ENCODE results near the gene TC2N.
"Not testable (repeated sequence)": the region's sequence is repeated elsewhere in the genome, so short reads cannot be mapped to it uniquely, and the experiment has no call there.

The TC2N gene

DNA sequence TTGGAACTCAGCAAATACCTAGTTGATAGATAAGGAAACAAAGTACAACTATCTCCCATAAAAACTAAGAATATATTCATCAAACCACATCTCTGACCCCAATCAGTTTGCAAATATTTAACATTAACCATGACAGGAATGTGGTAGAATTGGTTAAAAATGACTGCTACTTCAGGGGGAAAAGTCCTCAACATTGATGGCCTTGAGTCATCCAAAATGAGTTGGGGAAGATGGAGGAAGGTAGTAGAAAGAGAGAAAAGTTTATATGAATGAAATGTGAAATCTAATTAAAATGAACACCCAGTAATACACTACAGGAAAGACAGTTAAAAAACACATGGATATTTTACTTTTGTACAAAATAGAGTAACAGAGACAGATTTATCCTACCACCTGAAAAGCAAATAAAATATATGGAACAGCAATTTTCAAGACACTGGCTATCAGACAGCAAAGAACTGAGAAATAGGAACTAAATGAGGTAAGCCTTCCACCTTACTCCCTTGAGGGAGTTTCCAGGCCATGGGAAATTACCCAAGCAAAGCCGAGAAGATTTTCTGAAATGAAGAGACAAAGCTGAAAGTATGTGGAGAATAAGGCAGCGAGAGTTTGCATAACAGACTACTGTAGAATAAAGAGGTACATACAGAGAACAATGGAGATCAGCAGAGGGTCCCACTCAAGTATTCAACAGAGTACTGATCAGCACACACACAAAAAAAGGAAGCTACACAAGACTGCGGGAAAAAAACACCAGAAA, 49.6 kb downstream of the TC2N start:
- no peak overlapping the region for H3K27ac ChIP-seq
- ChIA-PET POLR2A (ENCODE audit: low non-redundant PET) (no interaction called here), CTCF (no interaction called here)
- TF ChIP-seq, protein P1, sequence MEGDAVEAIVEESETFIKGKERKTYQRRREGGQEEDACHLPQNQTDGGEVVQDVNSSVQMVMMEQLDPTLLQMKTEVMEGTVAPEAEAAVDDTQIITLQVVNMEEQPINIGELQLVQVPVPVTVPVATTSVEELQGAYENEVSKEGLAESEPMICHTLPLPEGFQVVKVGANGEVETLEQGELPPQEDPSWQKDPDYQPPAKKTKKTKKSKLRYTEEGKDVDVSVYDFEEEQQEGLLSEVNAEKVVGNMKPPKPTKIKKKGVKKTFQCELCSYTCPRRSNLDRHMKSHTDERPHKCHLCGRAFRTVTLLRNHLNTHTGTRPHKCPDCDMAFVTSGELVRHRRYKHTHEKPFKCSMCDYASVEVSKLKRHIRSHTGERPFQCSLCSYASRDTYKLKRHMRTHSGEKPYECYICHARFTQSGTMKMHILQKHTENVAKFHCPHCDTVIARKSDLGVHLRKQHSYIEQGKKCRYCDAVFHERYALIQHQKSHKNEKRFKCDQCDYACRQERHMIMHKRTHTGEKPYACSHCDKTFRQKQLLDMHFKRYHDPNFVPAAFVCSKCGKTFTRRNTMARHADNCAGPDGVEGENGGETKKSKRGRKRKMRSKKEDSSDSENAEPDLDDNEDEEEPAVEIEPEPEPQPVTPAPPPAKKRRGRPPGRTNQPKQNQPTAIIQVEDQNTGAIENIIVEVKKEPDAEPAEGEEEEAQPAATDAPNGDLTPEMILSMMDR (conservative IDR thresholded peaks at IDR 0.05; ENCODE audit: low read depth), result no peak
- DNase-seq (ENCODE audit: low spot score), result no peak

DNA sequence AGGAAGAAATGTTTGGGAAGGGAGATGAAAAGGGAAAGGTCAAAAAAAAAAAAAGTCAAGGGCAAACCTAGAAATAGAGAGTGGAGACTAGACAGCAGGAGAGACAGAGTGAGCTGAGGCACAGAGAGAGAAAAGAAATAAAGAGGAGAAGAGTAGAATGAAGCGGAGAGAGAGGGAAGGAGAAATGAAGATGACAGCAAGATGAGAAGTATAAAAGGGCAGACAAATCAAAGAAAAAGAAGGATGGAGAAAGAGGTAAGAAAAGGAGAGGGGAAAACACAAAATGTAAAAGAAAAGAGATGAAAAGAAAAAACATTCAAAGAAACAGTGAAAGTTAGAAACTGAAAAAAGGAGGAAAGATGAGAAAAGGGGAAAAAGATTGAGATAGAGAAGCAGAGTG, 53.0 kb downstream of the TC2N start:
- CTCF ChIA-PET, result no interaction called here

DNA sequence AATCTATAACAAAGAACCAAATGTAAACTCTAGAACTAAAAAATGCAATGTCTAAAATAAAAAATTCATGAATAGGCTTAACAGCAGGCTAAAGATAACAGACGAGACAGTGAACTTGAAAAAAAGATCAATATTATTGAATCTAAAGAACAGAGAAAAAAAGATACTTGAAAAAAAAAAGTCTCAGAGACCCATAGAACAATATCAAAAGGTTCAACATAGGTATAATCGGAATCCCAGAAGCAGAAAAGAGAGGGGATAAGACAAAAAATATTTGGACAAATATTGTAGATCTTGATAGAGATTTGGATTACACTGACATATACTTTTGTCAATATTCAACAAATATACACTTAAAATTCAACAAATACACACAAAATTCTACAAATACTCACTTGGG, 56.6 kb downstream of the TC2N start:
- TF ChIP-seq, protein P1 (conservative IDR thresholded peaks at IDR 0.05; ENCODE audit: low read depth), result no peak
- H3K27ac ChIP-seq, result no peak overlapping the region
- CTCF ChIA-PET, result interaction anchor here (0.6 kb wide), 1 partner anchor 20 kb away, joined by 3 read pairs; no protein-coding TSS in a partner anchor
- POLR2A ChIA-PET (ENCODE audit: low non-redundant PET), result no interaction called here
- no peak for DNase-seq (ENCODE audit: low spot score)

More for the DNA sequence above, 53.0 kb downstream of the TC2N start:
- no peak overlapping the region for H3K27ac ChIP-seq
- POLR2A ChIA-PET (ENCODE audit: low non-redundant PET), result no interaction called here
- TF ChIP-seq, protein P1 (conservative IDR thresholded peaks at IDR 0.05; ENCODE audit: low read depth), result no peak
- no peak for DNase-seq (ENCODE audit: low spot score)

DNA sequence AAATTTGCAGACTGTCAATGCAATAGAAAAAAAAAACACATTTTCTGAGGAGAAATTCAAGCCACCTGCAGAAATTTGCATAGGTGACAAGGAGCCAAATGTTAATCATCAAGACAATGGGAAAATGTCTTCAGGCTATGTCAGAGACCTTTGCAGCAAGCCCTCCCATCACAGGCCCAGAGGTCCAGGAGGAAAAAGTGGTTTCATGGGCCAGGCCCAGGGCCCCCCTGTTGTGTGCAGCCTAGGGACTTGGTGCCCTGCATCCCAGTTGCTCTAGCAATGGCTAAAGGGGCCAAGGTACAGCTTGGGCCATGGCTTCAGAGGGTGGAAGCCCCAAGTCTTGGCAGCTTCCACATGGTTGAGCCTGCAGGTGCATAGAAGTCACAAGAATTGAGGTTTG, 60.6 kb downstream of the TC2N start:
- TF ChIP-seq, protein P1 (conservative IDR thresholded peaks at IDR 0.05; ENCODE audit: low read depth), result no peak
- no peak overlapping the region for H3K27ac ChIP-seq
- CTCF ChIA-PET, result no interaction called here
- DNase-seq (ENCODE audit: low spot score), result no peak
- POLR2A ChIA-PET (ENCODE audit: low non-redundant PET), result no interaction called here

DNA sequence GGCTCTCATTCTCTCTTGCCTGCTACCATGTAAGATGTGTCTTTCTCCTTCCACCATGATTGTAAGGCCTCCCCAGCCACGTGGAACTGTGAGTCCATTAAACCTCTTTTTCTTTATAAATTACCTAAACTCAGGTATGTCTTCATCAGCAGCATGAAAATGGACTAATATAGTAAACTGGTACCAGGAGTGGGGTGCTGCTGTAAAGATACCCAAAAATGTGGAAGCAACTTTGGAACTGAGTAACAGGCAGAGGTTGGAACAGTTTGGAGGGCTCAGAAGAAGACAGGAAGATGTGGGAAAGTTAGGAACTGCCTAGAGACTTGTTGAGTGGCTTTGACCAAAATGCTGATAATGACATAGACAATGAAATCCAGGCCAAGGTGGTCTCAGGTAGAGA, 61.2 kb downstream of the TC2N start:
- POLR2A ChIA-PET (ENCODE audit: low non-redundant PET); CTCF ChIA-PET; H3K27ac ChIP-seq; DNase-seq (ENCODE audit: low spot score): not testable (repeated sequence)

DNA sequence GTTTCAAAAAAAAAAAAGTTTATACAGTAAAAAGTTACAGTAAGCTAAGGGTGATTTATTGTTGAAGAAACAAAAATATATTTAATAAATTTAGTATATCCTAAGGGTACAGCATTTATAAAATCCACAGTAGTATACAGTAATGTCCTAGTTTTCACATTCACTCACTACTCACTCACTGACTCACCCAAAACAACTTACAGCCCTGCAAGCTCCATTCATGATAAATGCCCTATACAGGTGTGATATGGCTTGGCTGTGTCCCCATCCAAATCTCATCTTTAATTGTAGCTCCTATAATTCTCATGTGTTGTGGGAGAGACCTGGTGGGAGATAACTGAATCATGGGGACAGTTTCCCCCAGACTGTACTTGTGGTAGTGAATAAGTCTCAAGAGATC, 61.7 kb downstream of the TC2N start:
- H3K27ac ChIP-seq, result no peak overlapping the region
- DNase-seq (ENCODE audit: low spot score), result no peak
- ChIA-PET POLR2A (ENCODE audit: low non-redundant PET) (no interaction called here), CTCF (no interaction called here)
- TF ChIP-seq, protein P1 (conservative IDR thresholded peaks at IDR 0.05; ENCODE audit: low read depth), result no peak

DNA sequence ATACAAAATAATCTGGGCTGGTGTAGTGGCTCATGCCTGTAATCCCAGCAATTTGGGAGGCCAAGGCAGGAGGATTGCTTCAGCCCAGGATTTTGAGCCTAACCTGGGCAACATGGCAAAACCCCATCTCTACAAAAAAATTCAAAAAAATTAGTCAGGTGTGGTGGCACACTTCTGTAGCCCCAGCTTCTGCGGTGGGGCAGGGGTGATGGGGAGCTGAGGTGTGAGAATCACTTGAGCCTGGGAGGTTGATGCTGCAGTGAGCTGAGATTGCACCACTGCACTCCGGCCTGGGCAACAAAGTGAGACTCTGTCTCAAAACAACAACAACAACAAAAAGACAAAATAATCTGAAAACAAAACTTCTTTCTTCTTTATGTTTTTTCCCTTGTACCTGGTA, 66.0 kb downstream of the TC2N start:
- TF ChIP-seq, protein P1 (conservative IDR thresholded peaks at IDR 0.05; ENCODE audit: low read depth), result no peak
- ChIA-PET CTCF (interaction anchor here (0.5 kb wide), 1 partner anchor 20 kb away, joined by 3 read pairs; no protein-coding TSS in a partner anchor), POLR2A (ENCODE audit: low non-redundant PET) (no interaction called here)
- no peak overlapping the region for H3K27ac ChIP-seq
- no peak for DNase-seq (ENCODE audit: low spot score)

Measured in RWPE1 (cell line).